ENCODE measurements around the gene ZNF571. TPM values are rescaled to one million over a fixed set of nuclear protein-coding genes. Genes with fewer than 3 reads are reported as not detected.
A peak's percentile ranks its signal among the peaks of the same experiment; 100 is the strongest.

ZNF571 gene
- total RNA-seq, 1 experiment from 2014 or later: 4.5 TPM

- no peak overlapping the region for H3K56ac ChIP-seq (ENCODE audit: insufficient read length, low read depth, low read length)
- no peak overlapping the region for H3K27ac ChIP-seq (ENCODE audit: insufficient read length, low read depth, low read length)
- H4K91ac ChIP-seq (ENCODE audit: insufficient read length, low read depth, low read length): no peak overlapping the region
- H3K4me3 Mint-ChIP-seq: peak overlapping the region; percentile 97
- H4K8ac ChIP-seq (replicated peaks; ENCODE audit: insufficient read length, low read depth, low read length): no peak overlapping the region
- peaks cover 13 to 15% of the 10 kb centered on the region in 2 experiments for H3K4me1 Mint-ChIP-seq
- peaks cover 10% of the 10 kb centered on the region for H3K23me2 ChIP-seq (ENCODE audit: insufficient read length, low read depth, low read length, poor library complexity, severe bottlenecking)
- no peak overlapping the region for H2BK15ac ChIP-seq (ENCODE audit: low read depth, low read length)
- H3K36me3 Mint-ChIP-seq (ENCODE audit: insufficient read depth in 1 of 3, low read depth in 3 of 3): peaks cover 7 to 22% (median 18%) of the 10 kb centered on the region in 3 experiments
- no peaks in the 10 kb centered on the region for H3K27me3 ChIP-seq (ENCODE audit: insufficient read depth, low read length)
- H3K9ac ChIP-seq (ENCODE audit: extremely low read depth, insufficient read length, low read length): peak overlapping the region; percentile 59
- no peaks in the 10 kb centered on the region for H3K79me1 ChIP-seq (ENCODE audit: insufficient read depth, low read depth, low read length, poor library complexity, severe bottlenecking)
- no peak overlapping the region for H2BK20ac ChIP-seq (ENCODE audit: low read depth, low read length, poor library complexity, severe bottlenecking)
- no peak overlapping the region for H2BK120ac ChIP-seq (ENCODE audit: low read depth, low read length, poor library complexity, severe bottlenecking)
- H3K4ac ChIP-seq (ENCODE audit: low read depth, low read length): no peak overlapping the region
- no peak overlapping the region for H2BK5ac ChIP-seq (ENCODE audit: insufficient read length, low read length)
- peak overlapping the region; percentile 24 for H2AFZ ChIP-seq (ENCODE audit: low read length)
- H3K79me2 ChIP-seq (ENCODE audit: insufficient read depth, low read length): no peaks in the 10 kb centered on the region
- DNase-seq: no peak
- no peak overlapping the region for H3K23ac ChIP-seq (ENCODE audit: insufficient read length, low read depth, low read length)
- TF ChIP-seq CTCF (conservative IDR thresholded peaks at IDR 0.05): no peak
- peak overlapping the region; percentile 94 for H3K4me2 ChIP-seq (ENCODE audit: insufficient read depth, insufficient read length, low read length)
- no CpG with 5 or more reads among the region's 9 CpGs for WGBS (ENCODE audit: extremely low coverage, insufficient read length, low lambda C conversion rate)
- no peak overlapping the region for H4K5ac ChIP-seq (ENCODE audit: insufficient read length, low read depth, low read length)
- no peaks in the 10 kb centered on the region for H3K4me1 ChIP-seq (ENCODE audit: insufficient read depth, low read length)
- H3K14ac ChIP-seq (ENCODE audit: insufficient read depth, low read length): no peak overlapping the region
- no peak overlapping the region for H2AK5ac ChIP-seq (ENCODE audit: insufficient read length, low read length)
- H3K9me3 Mint-ChIP-seq: peaks cover 29 to 33% of the 10 kb centered on the region in 2 experiments
- peaks cover 22% of the 10 kb centered on the region for H3K27me3 Mint-ChIP-seq (ENCODE audit: low read depth)
- H4K20me1 ChIP-seq (ENCODE audit: control insufficient read depth, insufficient read depth, insufficient read length): no peaks in the 10 kb centered on the region
- H2BK12ac ChIP-seq (ENCODE audit: insufficient read length, low read depth, low read length): no peak overlapping the region
- H3K9me3 ChIP-seq (ENCODE audit: control insufficient read depth, low read depth, low read length): no peaks in the 10 kb centered on the region
- peak overlapping the region; percentile 98 to 99 (median 99) for H3K27ac Mint-ChIP-seq
- no peak overlapping the region for H3T11ph ChIP-seq (ENCODE audit: low read length)
- no peak overlapping the region for H3K18ac ChIP-seq (ENCODE audit: insufficient read length, low read depth, low read length)
These were observed 642 bp downstream of the ZNF571 start for GRCh38 chr19:37593996-37594303.

Measured in H9 (cell line).